Kidney epithelial cell (primary cell): Measurements from ENCODE around the gene SPOCK1. TPM values are rescaled to one million over a fixed set of nuclear protein-coding genes. Genes with fewer than 3 reads are reported as not detected.

Source experiments
- DNase-seq: peaks from one replicate; pipeline ENCODE4 v3.0.0-alpha.2; 2010; ENCODE audit warnings: low read depth
- H3K27me3 ChIP-seq: 2 replicates; pipeline ENCODE4 v1.6.0; 2011; ENCODE audit warnings: low read length; ENCODE audit not compliant: control insufficient read depth, insufficient read depth
- H3K36me3 ChIP-seq: 2 replicates; pipeline ENCODE4 v1.5.1; 2011; ENCODE audit warnings: low read length; ENCODE audit not compliant: control insufficient read depth, insufficient read depth
- H3K4me3 ChIP-seq: 2 replicates; pipeline ENCODE4 v1.5.1; 2011; ENCODE audit warnings: low read depth, mild to moderate bottlenecking, control low read depth, low read length
- total RNA-seq: library from RNA; depleted of rRNA; stranded (reverse); fragments of >200 nt; gene quantifications from 2 replicates; pipeline ENCODE4 v1.2.3, GENCODE V29; 2015
- TF ChIP-seq, protein P1 (sequence below): IDR thresholded peaks from 2 replicates; pipeline ENCODE4 v1.5.1; 2011; ENCODE audit warnings: mild to moderate bottlenecking, moderate library complexity, low read length, control low read depth, inconsistent platforms; ENCODE audit not compliant: insufficient read depth, poor library complexity, severe bottlenecking

Gene SPOCK1
- total RNA-seq, 1 donor from 2014 or later = 13.1 TPM

DNA sequence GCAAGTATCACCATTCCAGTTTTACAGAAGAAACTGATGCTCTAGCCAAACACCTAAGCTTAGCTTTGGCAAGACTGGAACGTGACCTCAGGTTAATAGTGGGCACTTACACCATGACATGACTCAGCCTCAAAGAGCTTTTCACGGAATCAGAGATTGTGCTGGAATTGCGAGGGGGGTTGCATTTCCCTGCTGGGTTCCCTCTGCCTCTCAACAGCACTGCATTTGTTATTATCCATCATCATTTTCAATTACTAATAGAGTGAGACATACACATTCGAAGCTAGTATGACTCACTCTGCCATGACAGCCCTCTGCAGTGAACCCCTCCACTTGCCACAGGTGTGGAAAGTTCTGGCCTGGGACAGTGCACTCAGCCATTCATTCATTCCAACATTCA is 8.0 kb downstream of the SPOCK1 start:
- no peaks in the 10 kb centered on the region for H3K27me3 ChIP-seq
- H3K4me3 ChIP-seq = no peak overlapping the region
- peak; percentile 38 for DNase-seq
- H3K36me3 ChIP-seq = no peaks in the 10 kb centered on the region
- TF ChIP-seq, protein P1, sequence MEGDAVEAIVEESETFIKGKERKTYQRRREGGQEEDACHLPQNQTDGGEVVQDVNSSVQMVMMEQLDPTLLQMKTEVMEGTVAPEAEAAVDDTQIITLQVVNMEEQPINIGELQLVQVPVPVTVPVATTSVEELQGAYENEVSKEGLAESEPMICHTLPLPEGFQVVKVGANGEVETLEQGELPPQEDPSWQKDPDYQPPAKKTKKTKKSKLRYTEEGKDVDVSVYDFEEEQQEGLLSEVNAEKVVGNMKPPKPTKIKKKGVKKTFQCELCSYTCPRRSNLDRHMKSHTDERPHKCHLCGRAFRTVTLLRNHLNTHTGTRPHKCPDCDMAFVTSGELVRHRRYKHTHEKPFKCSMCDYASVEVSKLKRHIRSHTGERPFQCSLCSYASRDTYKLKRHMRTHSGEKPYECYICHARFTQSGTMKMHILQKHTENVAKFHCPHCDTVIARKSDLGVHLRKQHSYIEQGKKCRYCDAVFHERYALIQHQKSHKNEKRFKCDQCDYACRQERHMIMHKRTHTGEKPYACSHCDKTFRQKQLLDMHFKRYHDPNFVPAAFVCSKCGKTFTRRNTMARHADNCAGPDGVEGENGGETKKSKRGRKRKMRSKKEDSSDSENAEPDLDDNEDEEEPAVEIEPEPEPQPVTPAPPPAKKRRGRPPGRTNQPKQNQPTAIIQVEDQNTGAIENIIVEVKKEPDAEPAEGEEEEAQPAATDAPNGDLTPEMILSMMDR = no peak

DNA sequence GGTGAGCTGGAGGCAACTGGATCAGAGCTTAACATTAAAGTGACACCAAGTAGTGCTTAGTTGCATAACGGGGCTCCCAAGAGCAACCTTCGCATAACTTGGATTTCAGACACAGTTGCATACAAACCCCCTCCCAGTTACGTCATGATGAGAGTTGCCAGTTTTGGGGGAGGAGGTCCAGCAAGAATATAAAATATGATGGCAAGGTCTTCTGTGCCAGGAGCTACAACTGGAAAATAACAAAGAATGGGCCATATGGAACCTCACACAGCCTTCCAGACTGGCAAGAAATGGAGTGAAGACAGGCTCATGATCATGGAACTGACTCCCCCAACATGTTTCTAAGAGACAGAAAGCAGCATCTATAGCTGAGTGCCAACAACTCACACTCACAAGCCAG is 8.5 kb downstream of the SPOCK1 start:
- Histone ChIP-seq H3K4me3 (no peak overlapping the region), H3K27me3 (no peaks in the 10 kb centered on the region), H3K36me3 (no peaks in the 10 kb centered on the region)
- DNase-seq = no peak
- TF ChIP-seq, protein P1 = no peak

GRCh38 chr5:137488974-137489373 is 10.2 kb downstream of the SPOCK1 start:
- Histone ChIP-seq H3K27me3 (no peaks in the 10 kb centered on the region), H3K4me3 (no peak overlapping the region), H3K36me3 (no peaks in the 10 kb centered on the region)
- TF ChIP-seq, protein P1 = no peak
- DNase-seq = no peak

- DNase-seq = no peak
- H3K27me3 ChIP-seq = no peaks in the 10 kb centered on the region
- TF ChIP-seq, protein P1 = no peak
- no peaks in the 10 kb centered on the region for H3K36me3 ChIP-seq
- no peak overlapping the region for H3K4me3 ChIP-seq
Measured at GRCh38 chr5:137488516-137488915, 10.6 kb downstream of the SPOCK1 start.

DNA sequence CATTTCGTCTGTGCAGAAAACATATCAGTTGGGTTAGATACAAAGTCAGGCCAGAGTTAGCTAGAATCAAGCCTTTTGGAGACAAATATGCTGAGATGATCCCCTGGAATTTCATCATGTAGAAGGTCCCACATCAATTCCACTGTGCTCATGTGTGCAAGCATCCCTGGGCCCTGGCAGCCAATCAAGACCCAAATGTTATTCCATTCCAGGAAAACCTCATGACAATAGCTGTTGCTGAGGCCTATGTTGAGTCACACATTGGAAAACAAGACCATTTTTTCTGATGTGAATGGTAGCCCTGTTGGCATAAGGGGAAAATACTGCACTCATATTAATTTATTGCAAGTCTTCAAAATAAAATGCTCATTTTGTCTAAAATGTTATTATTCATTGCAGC is 11.5 kb downstream of the SPOCK1 start:
- TF ChIP-seq, protein P1 = no peak
- Histone ChIP-seq H3K4me3 (no peak overlapping the region), H3K27me3 (no peaks in the 10 kb centered on the region), H3K36me3 (no peaks in the 10 kb centered on the region)
- peak; percentile 52 for DNase-seq

- peak; percentile 69 for DNase-seq
- H3K4me3 ChIP-seq = no peak overlapping the region
- no peaks in the 10 kb centered on the region for H3K36me3 ChIP-seq
- H3K27me3 ChIP-seq = no peaks in the 10 kb centered on the region
- TF ChIP-seq, protein P1 = no peak
Measured at GRCh38 chr5:137486707-137487106, 12.4 kb downstream of the SPOCK1 start.
